CD4-positive, CD25-positive, alpha-beta regulatory T cell (primary cell): Measurements from ENCODE around the gene SDR9C7. TPM values are rescaled to one million over a fixed set of nuclear protein-coding genes. Genes with fewer than 3 reads are reported as not detected.
A peak's percentile ranks its signal among the peaks of the same experiment; 100 is the strongest.
"Not testable (repeated sequence)": the region's sequence is repeated elsewhere in the genome, so short reads cannot be mapped to it uniquely, and the experiment has no call there.

Experiments used
- ATAC-seq, 2 donors: fragments of 150-1000 bp; cut with Tn5 transposase; one replicate each; pipeline ENCODE4 v1.10.0; 2021; ENCODE audit warnings: low read depth in 2 of 2, moderate number of reproducible peaks in 2 of 2, moderate library complexity in 1 of 2
- DNase-seq, 3 donors: peaks; one replicate each; pipeline versions ENCODE4 v3.0.0 to v3.0.0-alpha.2; 2012 to 2022; ENCODE audit warnings: mixed read lengths in 1 of 3
- H3K27ac ChIP-seq: one replicate; pipeline ENCODE4 v1.7.0; 2013; ENCODE audit warnings: mild to moderate bottlenecking, low read length; ENCODE audit not compliant: insufficient read depth, poor library complexity, severe bottlenecking
- H3K27me3 ChIP-seq: one replicate; pipeline ENCODE4 v1.7.0; 2013; ENCODE audit warnings: low read length; ENCODE audit not compliant: control insufficient read depth, insufficient read depth
- H3K36me3 ChIP-seq: one replicate; pipeline ENCODE4 v1.7.0; 2013; ENCODE audit warnings: mild to moderate bottlenecking, low read length, moderate library complexity; ENCODE audit not compliant: control insufficient read depth, insufficient read depth
- H3K4me1 ChIP-seq: 2 replicates; pipeline ENCODE4 v1.7.0; 2013; ENCODE audit warnings: mild to moderate bottlenecking, low read length; ENCODE audit not compliant: insufficient read depth, control insufficient read depth, poor library complexity, severe bottlenecking
- H3K4me3 ChIP-seq: one replicate; pipeline ENCODE4 v1.7.0; 2013; ENCODE audit warnings: low read depth, mild to moderate bottlenecking, low read length, moderate library complexity
- H3K9me3 ChIP-seq, 2 experiments: 1 replicate in 1 of 2; 2 replicates in 1 of 2; pipeline ENCODE4 v1.7.0; 2013; ENCODE audit warnings: low read length in 2 of 2, mild to moderate bottlenecking in 1 of 2, moderate library complexity in 1 of 2; ENCODE audit not compliant: control insufficient read depth in 2 of 2
- H3K27ac Mint-ChIP-seq, 3 donors: one replicate each; pipeline ENCODE4 v1.8.0; 2020 to 2022; ENCODE audit warnings: mild to moderate bottlenecking in 3 of 3, mixed read lengths in 3 of 3, moderate library complexity in 2 of 3
- H3K27me3 Mint-ChIP-seq: one replicate; pipeline ENCODE4 v1.8.0; 2022; ENCODE audit warnings: mild to moderate bottlenecking, mixed read lengths
- H3K36me3 Mint-ChIP-seq: one replicate; pipeline ENCODE4 v1.8.0; 2020; ENCODE audit warnings: mixed read lengths
- H3K4me1 Mint-ChIP-seq, 4 donors: one replicate each; pipeline ENCODE4 v1.8.0; 2020 to 2022; ENCODE audit warnings: mixed read lengths in 4 of 4, mild to moderate bottlenecking in 1 of 4
- H3K4me3 Mint-ChIP-seq, 4 donors: one replicate each; pipeline ENCODE4 v1.8.0; 2020 to 2022; ENCODE audit warnings: mild to moderate bottlenecking in 4 of 4, mixed read lengths in 4 of 4, moderate library complexity in 3 of 4
- H3K9me3 Mint-ChIP-seq, 7 donors: one replicate each; pipeline ENCODE4 v1.8.0; 2020 to 2022; ENCODE audit warnings: mixed read lengths in 7 of 7, mild to moderate bottlenecking in 3 of 7, moderate library complexity in 2 of 7
- polyA plus RNA-seq, 4 donors: library from polyadenylated mRNA; unstranded; fragments of 300-500 nt; fragmentation: Illumina TruSeq; gene quantifications; one replicate each; pipeline ENCODE4 v1.2.3, GENCODE V29; 2021
- total RNA-seq: library from RNA; stranded (reverse); gene quantifications from one replicate; pipeline ENCODE4 v1.2.3, GENCODE V29; 2022

Gene SDR9C7
- total and polyA plus RNA-seq, 5 donors from 2014 or later, result not detected

- H3K36me3 ChIP-seq, result no peaks in the 10 kb centered on the region
- H3K4me1 ChIP-seq, result no peaks in the 10 kb centered on the region
- DNase-seq, result no peak
- Mint-ChIP-seq H3K36me3 (peaks cover 22% of the 10 kb centered on the region), H3K27ac (no peak overlapping the region), H3K9me3 (peaks cover 3 to 12% (median 10%) of the 10 kb centered on the region in 7 donors), H3K27me3 (peaks cover 29% of the 10 kb centered on the region), H3K4me3 (no peak overlapping the region), H3K4me1 (no peaks in the 10 kb centered on the region)
- no peak overlapping the region for H3K4me3 ChIP-seq
- peaks cover 3% of the 10 kb centered on the region for H3K27me3 ChIP-seq
- no peak overlapping the region for H3K27ac ChIP-seq
- H3K9me3 ChIP-seq, result no peaks in the 10 kb centered on the region
- no peak for ATAC-seq
Measured at GRCh38 chr12:56948457-56948777, 14.2 kb upstream of the SDR9C7 start.

- Histone ChIP-seq H3K9me3 (no peaks in the 10 kb centered on the region), H3K4me1 (no peaks in the 10 kb centered on the region), H3K27me3 (peaks cover 3% of the 10 kb centered on the region), H3K27ac (no peak overlapping the region), H3K36me3 (no peaks in the 10 kb centered on the region), H3K4me3 (no peak overlapping the region)
- H3K27me3 Mint-ChIP-seq, result peaks cover 27% of the 10 kb centered on the region
- H3K27ac Mint-ChIP-seq, result no peak overlapping the region
- peaks cover 3 to 12% (median 10%) of the 10 kb centered on the region in 7 donors for H3K9me3 Mint-ChIP-seq
- peaks cover 18% of the 10 kb centered on the region for H3K36me3 Mint-ChIP-seq
- DNase-seq, result peak in 1 of 3 donors; percentile 11
- no peak for ATAC-seq
- H3K4me1 Mint-ChIP-seq, result no peaks in the 10 kb centered on the region
- H3K4me3 Mint-ChIP-seq, result no peak overlapping the region
Measured at GRCh38 chr12:56947633-56948456, 13.6 kb upstream of the SDR9C7 start.

- peaks cover 0 to 3% (median 0%) of the 10 kb centered on the region in 4 donors for H3K4me1 Mint-ChIP-seq
- ATAC-seq, result no peak
- H3K27me3 Mint-ChIP-seq, result peaks cover 34% of the 10 kb centered on the region
- DNase-seq, result no peak
- peaks cover 3% of the 10 kb centered on the region for H3K27me3 ChIP-seq
- H3K27ac Mint-ChIP-seq, result no peak overlapping the region
- no peaks in the 10 kb centered on the region for H3K36me3 ChIP-seq
- H3K4me3 Mint-ChIP-seq, result no peak overlapping the region
- no peak overlapping the region for H3K4me3 ChIP-seq
- H3K36me3 Mint-ChIP-seq, result peaks cover 4% of the 10 kb centered on the region
- no peak overlapping the region for H3K27ac ChIP-seq
- H3K9me3 ChIP-seq, result no peaks in the 10 kb centered on the region
- H3K4me1 ChIP-seq, result no peaks in the 10 kb centered on the region
- H3K9me3 Mint-ChIP-seq, result peaks cover 3 to 13% (median 11%) of the 10 kb centered on the region in 7 donors
Measured at GRCh38 chr12:56943878-56944277, 9.7 kb upstream of the SDR9C7 start.

- not testable (repeated sequence) for H3K4me3 ChIP-seq, H3K36me3 ChIP-seq, H3K9me3 ChIP-seq, ATAC-seq, H3K36me3 Mint-ChIP-seq, H3K27ac Mint-ChIP-seq, H3K4me1 Mint-ChIP-seq, DNase-seq, H3K27ac ChIP-seq, H3K4me3 Mint-ChIP-seq, H3K27me3 ChIP-seq, H3K4me1 ChIP-seq
- Mint-ChIP-seq H3K27me3 (peaks cover 32% of the 10 kb centered on the region), H3K9me3 (peaks cover 3 to 13% (median 11%) of the 10 kb centered on the region in 7 donors)
Measured at GRCh38 chr12:56943374-56943773, 9.2 kb upstream of the SDR9C7 start.

- Histone ChIP-seq H3K9me3 (no peaks in the 10 kb centered on the region), H3K27me3 (peaks cover 3% of the 10 kb centered on the region), H3K36me3 (no peaks in the 10 kb centered on the region), H3K4me1 (no peaks in the 10 kb centered on the region), H3K27ac (no peak overlapping the region), H3K4me3 (no peak overlapping the region)
- DNase-seq (peak in 1 of 3 donors; percentile 5), ATAC-seq (no peak)
- Mint-ChIP-seq H3K36me3 (no peaks in the 10 kb centered on the region), H3K4me3 (no peak overlapping the region), H3K9me3 (peaks cover 0 to 12% (median 9%) of the 10 kb centered on the region in 7 donors), H3K27me3 (peaks cover 35% of the 10 kb centered on the region), H3K4me1 (peaks cover 0 to 3% (median 0%) of the 10 kb centered on the region in 4 donors), H3K27ac (no peak overlapping the region)
Measured at GRCh38 chr12:56941299-56942017, 7.2 kb upstream of the SDR9C7 start.

- H3K4me3 Mint-ChIP-seq, DNase-seq, H3K4me1 Mint-ChIP-seq, ATAC-seq, H3K36me3 Mint-ChIP-seq, H3K27ac ChIP-seq, H3K27ac Mint-ChIP-seq, H3K27me3 ChIP-seq, H3K9me3 ChIP-seq, H3K4me1 ChIP-seq, H3K36me3 ChIP-seq, H3K4me3 ChIP-seq: not testable (repeated sequence)
- Mint-ChIP-seq H3K27me3 (peaks cover 30% of the 10 kb centered on the region), H3K9me3 (peaks cover 0 to 12% (median 9%) of the 10 kb centered on the region in 7 donors)
Measured at GRCh38 chr12:56940942-56941298, 6.7 kb upstream of the SDR9C7 start.

- H3K27me3 Mint-ChIP-seq, result peaks cover 26% of the 10 kb centered on the region
- Histone ChIP-seq H3K36me3 (no peaks in the 10 kb centered on the region), H3K27ac (no peak overlapping the region), H3K9me3 (no peaks in the 10 kb centered on the region), H3K4me1 (no peaks in the 10 kb centered on the region), H3K4me3 (no peak overlapping the region), H3K27me3 (no peaks in the 10 kb centered on the region)
- peaks cover 0 to 2% (median 0%) of the 10 kb centered on the region in 7 donors for H3K9me3 Mint-ChIP-seq
- no peaks in the 10 kb centered on the region for H3K36me3 Mint-ChIP-seq
- no peak overlapping the region for H3K4me3 Mint-ChIP-seq
- H3K27ac Mint-ChIP-seq, result no peak overlapping the region
- ATAC-seq, result no peak
- no peak for DNase-seq
- H3K4me1 Mint-ChIP-seq, result peaks cover 0 to 7% (median 2%) of the 10 kb centered on the region in 4 donors
Measured at GRCh38 chr12:56935752-56936151, 1.5 kb upstream of the SDR9C7 start.
